ENCODE measurements around the gene AP5S1. TPM values are rescaled to one million over a fixed set of nuclear protein-coding genes. Genes with fewer than 3 reads are reported as not detected.

The AP5S1 gene
- total and polyA plus RNA-seq, 2 donors from 2014 or later = 16.0 to 19.5 TPM

DNA sequence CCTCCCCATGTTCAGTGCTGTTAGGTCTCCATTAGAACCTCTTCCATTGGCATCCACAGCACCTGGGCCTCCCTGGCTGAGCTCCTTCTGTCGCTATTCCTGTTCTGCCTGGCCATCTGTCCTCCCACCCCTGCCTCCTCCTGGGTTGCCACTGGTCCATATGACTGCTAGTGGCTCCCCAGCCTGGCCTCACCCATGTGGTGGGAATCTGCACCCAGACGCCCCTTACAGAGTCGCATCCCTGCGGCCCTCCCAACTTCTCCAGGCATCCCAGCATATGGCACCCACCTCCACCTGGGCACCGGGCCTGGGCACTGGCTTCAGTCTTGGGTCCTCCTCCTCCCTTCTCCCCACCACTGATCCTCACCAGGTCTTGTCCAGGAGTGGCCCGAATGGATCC lies 16.5 kb upstream of the AP5S1 start:
- H3K9ac ChIP-seq (ENCODE audit: low read length in 3 of 3) = no peak overlapping the region
- H3K9me3 ChIP-seq (ENCODE audit: control insufficient read depth in 2 of 3, insufficient read depth in 1 of 3, low read length in 3 of 3) = no peaks in the 10 kb centered on the region
- no peak for DNase-seq
- intact Hi-C loops (cut with DNase I) = no loop called here
- H3K4me3 ChIP-seq (ENCODE audit: low read length in 3 of 3) = no peak overlapping the region
- H3K27me3 ChIP-seq (ENCODE audit: control insufficient read depth, insufficient read depth, low read length) = no peaks in the 10 kb centered on the region
- H3K36me3 ChIP-seq (ENCODE audit: control insufficient read depth in 2 of 3, insufficient read depth in 3 of 3, low read length in 3 of 3) = peaks cover 0 to 8% (median 0%) of the 10 kb centered on the region in 3 donors
- peaks cover 3 to 33% (median 17%) of the 10 kb centered on the region in 3 donors for H3K4me1 ChIP-seq (ENCODE audit: control insufficient read depth in 2 of 3, insufficient read depth in 2 of 3, low read depth in 1 of 3, low read length in 3 of 3)
- TF ChIP-seq, protein P1, sequence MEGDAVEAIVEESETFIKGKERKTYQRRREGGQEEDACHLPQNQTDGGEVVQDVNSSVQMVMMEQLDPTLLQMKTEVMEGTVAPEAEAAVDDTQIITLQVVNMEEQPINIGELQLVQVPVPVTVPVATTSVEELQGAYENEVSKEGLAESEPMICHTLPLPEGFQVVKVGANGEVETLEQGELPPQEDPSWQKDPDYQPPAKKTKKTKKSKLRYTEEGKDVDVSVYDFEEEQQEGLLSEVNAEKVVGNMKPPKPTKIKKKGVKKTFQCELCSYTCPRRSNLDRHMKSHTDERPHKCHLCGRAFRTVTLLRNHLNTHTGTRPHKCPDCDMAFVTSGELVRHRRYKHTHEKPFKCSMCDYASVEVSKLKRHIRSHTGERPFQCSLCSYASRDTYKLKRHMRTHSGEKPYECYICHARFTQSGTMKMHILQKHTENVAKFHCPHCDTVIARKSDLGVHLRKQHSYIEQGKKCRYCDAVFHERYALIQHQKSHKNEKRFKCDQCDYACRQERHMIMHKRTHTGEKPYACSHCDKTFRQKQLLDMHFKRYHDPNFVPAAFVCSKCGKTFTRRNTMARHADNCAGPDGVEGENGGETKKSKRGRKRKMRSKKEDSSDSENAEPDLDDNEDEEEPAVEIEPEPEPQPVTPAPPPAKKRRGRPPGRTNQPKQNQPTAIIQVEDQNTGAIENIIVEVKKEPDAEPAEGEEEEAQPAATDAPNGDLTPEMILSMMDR (IDR thresholded peaks at IDR 0.05; ENCODE audit: borderline replicate concordance, extremely low read depth, insufficient read depth) = no peak
- no peak for FAIRE-seq
- no peak overlapping the region for H3K27ac ChIP-seq (ENCODE audit: low read depth in 2 of 2, low read length in 2 of 2)

DNA sequence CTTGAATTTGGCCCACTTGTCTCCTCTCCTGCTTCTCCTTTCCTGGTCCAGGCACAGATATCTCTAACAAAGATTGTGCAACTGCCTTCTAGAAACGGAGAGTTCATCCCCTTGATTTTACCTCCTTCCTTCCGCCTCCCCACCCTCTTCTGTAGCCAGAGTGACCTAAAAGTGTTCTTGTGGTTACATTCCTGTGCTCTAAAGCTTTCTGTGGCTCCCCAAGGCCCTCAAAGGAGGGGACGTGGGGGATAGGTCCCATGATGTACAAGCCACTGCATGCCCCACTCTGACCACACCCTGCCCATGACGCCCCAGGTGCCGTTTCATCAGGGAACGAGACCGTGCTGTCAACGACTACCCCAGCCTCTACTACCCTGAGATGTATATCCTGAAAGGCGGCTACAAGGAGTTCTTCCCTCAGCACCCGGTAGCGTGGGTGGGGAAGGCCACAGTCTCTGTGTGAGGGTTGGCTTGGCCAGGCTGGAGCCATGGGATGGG lies 16.0 kb upstream of the AP5S1 start:
- TF ChIP-seq, protein P1 (IDR thresholded peaks at IDR 0.05; ENCODE audit: borderline replicate concordance, extremely low read depth, insufficient read depth) = no peak
- H3K36me3 ChIP-seq (ENCODE audit: control insufficient read depth in 2 of 3, insufficient read depth in 3 of 3, low read length in 3 of 3) = peaks cover 0 to 8% (median 0%) of the 10 kb centered on the region in 3 donors
- no peaks in the 10 kb centered on the region for H3K27me3 ChIP-seq (ENCODE audit: control insufficient read depth, insufficient read depth, low read length)
- H3K4me1 ChIP-seq (ENCODE audit: control insufficient read depth in 2 of 3, insufficient read depth in 2 of 3, low read depth in 1 of 3, low read length in 3 of 3) = peaks cover 3 to 31% (median 17%) of the 10 kb centered on the region in 3 donors
- no peak for FAIRE-seq
- no peak overlapping the region for H3K27ac ChIP-seq (ENCODE audit: low read depth in 2 of 2, low read length in 2 of 2)
- DNase-seq = no peak
- no peaks in the 10 kb centered on the region for H3K9me3 ChIP-seq (ENCODE audit: control insufficient read depth in 2 of 3, insufficient read depth in 1 of 3, low read length in 3 of 3)
- no peak overlapping the region for H3K9ac ChIP-seq (ENCODE audit: low read length in 3 of 3)
- intact Hi-C loops (cut with DNase I) = no loop called here
- no peak overlapping the region for H3K4me3 ChIP-seq (ENCODE audit: low read length in 3 of 3)

DNA sequence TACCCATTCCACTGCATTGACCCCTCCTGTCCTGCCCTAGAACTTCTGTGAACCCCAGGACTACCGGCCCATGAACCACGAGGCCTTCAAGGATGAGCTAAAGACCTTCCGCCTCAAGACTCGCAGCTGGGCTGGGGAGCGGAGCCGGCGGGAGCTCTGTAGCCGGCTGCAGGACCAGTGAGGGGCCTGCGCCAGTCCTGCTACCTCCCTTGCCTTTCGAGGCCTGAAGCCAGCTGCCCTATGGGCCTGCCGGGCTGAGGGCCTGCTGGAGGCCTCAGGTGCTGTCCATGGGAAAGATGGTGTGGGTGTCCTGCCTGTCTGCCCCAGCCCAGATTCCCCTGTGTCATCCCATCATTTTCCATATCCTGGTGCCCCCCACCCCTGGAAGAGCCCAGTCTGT lies 15.6 kb upstream of the AP5S1 start:
- TF ChIP-seq, protein P1 (IDR thresholded peaks at IDR 0.05; ENCODE audit: borderline replicate concordance, extremely low read depth, insufficient read depth) = no peak
- no peaks in the 10 kb centered on the region for H3K9me3 ChIP-seq (ENCODE audit: control insufficient read depth in 2 of 3, insufficient read depth in 1 of 3, low read length in 3 of 3)
- H3K4me1 ChIP-seq (ENCODE audit: control insufficient read depth in 2 of 3, insufficient read depth in 2 of 3, low read depth in 1 of 3, low read length in 3 of 3) = peaks cover under 1 to 27% (median 17%) of the 10 kb centered on the region in 3 donors
- no peak for DNase-seq
- no peak overlapping the region for H3K27ac ChIP-seq (ENCODE audit: low read depth in 2 of 2, low read length in 2 of 2)
- FAIRE-seq = no peak
- intact Hi-C loops (cut with DNase I) = no loop called here
- H3K27me3 ChIP-seq (ENCODE audit: control insufficient read depth, insufficient read depth, low read length) = no peaks in the 10 kb centered on the region
- H3K9ac ChIP-seq (ENCODE audit: low read length in 3 of 3) = no peak overlapping the region
- H3K4me3 ChIP-seq (ENCODE audit: low read length in 3 of 3) = no peak overlapping the region
- peaks cover 0 to 8% (median 0%) of the 10 kb centered on the region in 3 donors for H3K36me3 ChIP-seq (ENCODE audit: control insufficient read depth in 2 of 3, insufficient read depth in 3 of 3, low read length in 3 of 3)

DNA sequence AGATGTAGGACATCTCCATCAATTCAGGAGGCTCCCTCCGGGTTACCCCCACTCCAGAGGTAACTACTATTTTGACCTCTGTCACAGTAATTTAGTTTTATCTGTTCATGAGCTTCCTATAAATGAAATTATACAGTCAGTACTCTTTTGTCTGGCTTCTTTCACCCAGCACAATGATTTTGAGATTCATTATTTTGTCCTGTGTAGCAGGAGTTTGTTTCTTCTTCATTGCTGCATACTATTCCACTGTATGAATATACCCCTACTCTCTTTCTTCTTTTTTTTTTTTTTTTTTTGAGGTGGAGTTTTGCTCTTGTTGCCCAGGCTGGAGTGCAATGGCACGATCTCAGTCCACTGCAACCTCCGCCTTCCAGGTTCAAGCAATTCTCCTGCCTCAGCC lies 11.8 kb upstream of the AP5S1 start:
- H3K27ac ChIP-seq (ENCODE audit: low read depth in 2 of 2, low read length in 2 of 2) = peak overlapping the region; percentile 90 to 99
- H3K4me3 ChIP-seq (ENCODE audit: low read length in 3 of 3) = no peak overlapping the region
- TF ChIP-seq, protein P1 (IDR thresholded peaks at IDR 0.05; ENCODE audit: borderline replicate concordance, extremely low read depth, insufficient read depth) = no peak
- FAIRE-seq = no peak
- H3K4me1 ChIP-seq (ENCODE audit: control insufficient read depth in 2 of 3, insufficient read depth in 2 of 3, low read depth in 1 of 3, low read length in 3 of 3) = peaks cover 0 to 37% (median 23%) of the 10 kb centered on the region in 3 donors
- intact Hi-C loops (cut with DNase I) = no loop called here
- no peak for DNase-seq
- H3K36me3 ChIP-seq (ENCODE audit: control insufficient read depth in 2 of 3, insufficient read depth in 3 of 3, low read length in 3 of 3) = peaks cover 0 to under 1% (median 0%) of the 10 kb centered on the region in 3 donors
- H3K27me3 ChIP-seq (ENCODE audit: control insufficient read depth, insufficient read depth, low read length) = no peaks in the 10 kb centered on the region
- H3K9ac ChIP-seq (ENCODE audit: low read length in 3 of 3) = peak overlapping the region in 1 of 3 donors; percentile 28
- H3K9me3 ChIP-seq (ENCODE audit: control insufficient read depth in 2 of 3, insufficient read depth in 1 of 3, low read length in 3 of 3) = no peaks in the 10 kb centered on the region

Data from kidney (tissue), 14 donors.